Epithelial cell of prostate (primary cell): ENCODE measurements around the gene NR3C2.

Source experiments
- DNase-seq: peaks from one replicate; pipeline ENCODE4 v3.0.0-alpha.2; 2011; ENCODE audit warnings: low read depth, low spot score
- H3K27ac ChIP-seq: fragments of 450-650 bp; 2 replicates; pipeline ENCODE4 v1.5.1; 2017; ENCODE audit warnings: mild to moderate bottlenecking

The NR3C2 gene

GRCh38 chr4:148041606-148042329 is 400.4 kb downstream of the NR3C2 start:
- H3K27ac ChIP-seq = no peak overlapping the region
- DNase-seq = no peak

DNA sequence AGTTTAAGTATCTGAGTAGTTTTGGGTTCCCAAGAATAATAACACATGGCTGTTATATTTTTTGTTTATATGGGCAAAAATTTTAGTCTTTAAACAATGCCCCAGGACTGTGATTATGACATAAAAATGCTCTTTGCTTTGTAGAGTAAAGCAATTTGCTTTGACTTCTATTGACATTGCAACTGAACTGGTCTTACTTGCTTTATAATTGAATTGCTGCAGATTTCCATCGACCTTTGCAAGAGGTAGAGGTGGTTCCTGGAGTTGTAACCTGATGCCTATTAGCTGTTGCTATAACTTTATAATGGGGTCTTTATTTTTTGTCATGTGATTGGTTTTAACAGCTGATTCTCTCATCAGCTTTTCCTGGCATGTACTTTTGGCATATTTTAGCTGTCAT is 407.4 kb downstream of the NR3C2 start:
- DNase-seq = no peak
- H3K27ac ChIP-seq = no peak overlapping the region

DNA sequence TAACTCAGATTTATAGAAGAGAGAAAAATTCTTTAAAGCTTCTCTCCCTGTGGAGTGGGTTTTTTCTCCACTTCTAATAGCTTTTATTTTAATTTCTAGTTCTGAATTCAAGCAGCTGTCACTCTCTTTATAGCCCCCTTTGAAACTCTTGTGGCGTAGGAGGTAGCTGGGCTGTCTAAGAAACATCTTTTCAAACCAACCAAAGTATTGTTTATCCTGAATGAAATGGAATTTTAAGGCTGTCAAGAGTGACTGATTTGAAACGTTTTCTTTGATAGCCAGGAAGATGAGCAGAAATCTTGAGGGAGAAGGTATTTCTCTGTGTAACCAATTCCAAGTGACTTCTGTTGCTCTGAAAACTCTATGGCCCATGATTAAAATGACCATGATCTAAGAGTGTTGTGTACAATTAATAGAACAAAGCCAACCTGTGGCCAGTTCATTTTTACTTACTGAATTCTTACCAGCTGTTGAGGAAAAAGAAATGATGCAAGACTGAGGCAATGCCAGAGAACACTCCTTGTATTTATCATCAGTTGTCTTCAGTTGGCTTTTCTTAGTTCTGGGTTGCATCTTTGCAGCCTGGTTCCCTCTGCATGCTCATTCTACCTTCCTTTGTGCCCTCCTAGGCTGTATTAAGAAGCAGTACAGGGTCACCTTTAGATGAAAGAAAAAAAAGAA is 411.9 kb downstream of the NR3C2 start:
- peak overlapping the region; percentile 67 for H3K27ac ChIP-seq
- DNase-seq = no peak

DNA sequence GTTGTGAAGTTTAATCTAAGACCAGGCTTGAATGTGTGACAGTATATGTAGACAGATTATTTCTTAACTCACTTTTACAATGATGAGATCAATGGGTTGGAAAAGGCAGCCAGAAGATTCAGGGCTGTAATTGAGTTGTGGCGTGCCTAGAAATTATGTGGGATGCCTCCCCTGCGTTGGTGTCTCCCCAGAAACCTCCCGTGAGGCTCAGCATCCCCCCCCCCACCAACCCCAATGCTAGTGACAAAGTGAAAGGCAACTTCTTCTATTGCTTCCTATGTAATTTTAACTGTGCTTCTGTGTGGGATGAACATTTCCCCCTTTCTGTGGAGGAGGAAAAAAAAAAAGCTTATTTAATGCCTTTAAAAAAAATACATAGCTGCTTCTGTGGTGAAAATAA is 412.4 kb downstream of the NR3C2 start:
- H3K27ac ChIP-seq = peak overlapping the region; percentile 67
- DNase-seq = no peak
